ENCODE data around the gene ARRDC5.
"Not testable (repeated sequence)": the region's sequence is repeated elsewhere in the genome, so short reads cannot be mapped to it uniquely, and the experiment has no call there.

Gene ARRDC5

DNA sequence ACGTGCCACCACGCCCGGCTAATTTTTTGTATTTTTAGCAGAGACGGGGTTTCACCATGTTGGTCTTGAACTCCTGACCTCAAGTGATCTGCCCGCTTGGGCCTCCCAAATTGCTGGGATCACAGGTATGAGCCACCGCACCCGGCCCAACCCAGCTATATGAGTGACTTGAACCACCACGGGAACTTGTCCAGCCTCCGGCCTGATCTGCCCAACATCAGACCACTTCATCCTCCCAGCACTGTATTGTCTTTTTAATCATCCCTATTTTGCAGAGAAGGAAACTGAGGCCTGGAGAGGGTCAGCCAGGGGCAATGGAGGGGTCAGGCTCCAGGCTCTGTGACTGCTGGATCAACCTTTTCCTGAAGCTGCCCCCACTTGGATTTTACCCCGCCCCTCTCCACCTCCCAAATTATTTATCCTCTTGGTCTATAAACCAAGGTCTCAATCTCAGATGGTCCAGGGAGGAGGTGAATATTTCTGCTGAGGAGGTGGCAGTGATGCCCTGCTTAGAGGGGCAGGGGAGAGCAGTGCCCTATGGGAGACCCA, 34.3 kb downstream of the ARRDC5 start:
- no peak for DNase-seq (ENCODE audit: low spot score)

DNA sequence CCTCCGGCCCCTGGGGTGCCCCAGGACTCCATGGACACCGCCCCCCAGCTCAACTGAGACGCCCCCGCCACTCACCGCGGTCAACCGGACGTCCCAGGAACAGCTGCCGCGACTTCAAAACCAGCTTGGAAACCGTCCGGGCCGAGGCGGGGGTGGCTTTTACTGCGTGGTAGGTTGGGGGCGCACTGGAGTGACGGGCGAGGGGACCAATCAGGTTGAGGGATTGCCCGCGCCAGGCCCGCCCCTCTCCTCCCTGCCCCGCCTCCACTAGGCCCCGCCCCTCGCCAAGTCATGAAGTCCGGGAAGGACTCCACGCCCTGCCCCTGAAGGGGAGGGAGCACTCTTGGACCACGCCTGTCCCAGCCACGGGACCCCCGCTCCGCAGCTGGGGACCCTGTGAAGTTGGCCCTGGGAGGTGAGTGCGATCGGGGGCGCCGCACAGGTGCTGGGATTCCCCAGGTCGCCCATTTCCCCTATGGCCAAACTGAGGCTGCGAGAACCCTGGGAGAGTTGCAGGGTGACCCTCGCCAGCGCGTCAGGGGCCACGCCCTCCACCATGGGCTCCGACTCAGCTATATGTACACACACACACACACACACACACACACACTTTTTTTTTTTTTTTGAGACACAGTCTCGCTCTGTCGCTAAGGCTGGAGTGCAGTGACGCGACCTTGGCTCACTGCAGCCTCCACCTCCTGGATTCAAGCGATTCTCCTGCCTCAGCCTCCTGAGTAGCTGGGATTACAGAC, 35.0 kb downstream of the ARRDC5 start, which contains the start of gene PLIN3:
TSS of gene PLIN3 (minus strand) at position 134 of the 752 bp plus-strand sequence. CDS start 6,273 bp downstream, outside the sequence.
- DNase-seq (ENCODE audit: low spot score) = peak; percentile 98

DNA sequence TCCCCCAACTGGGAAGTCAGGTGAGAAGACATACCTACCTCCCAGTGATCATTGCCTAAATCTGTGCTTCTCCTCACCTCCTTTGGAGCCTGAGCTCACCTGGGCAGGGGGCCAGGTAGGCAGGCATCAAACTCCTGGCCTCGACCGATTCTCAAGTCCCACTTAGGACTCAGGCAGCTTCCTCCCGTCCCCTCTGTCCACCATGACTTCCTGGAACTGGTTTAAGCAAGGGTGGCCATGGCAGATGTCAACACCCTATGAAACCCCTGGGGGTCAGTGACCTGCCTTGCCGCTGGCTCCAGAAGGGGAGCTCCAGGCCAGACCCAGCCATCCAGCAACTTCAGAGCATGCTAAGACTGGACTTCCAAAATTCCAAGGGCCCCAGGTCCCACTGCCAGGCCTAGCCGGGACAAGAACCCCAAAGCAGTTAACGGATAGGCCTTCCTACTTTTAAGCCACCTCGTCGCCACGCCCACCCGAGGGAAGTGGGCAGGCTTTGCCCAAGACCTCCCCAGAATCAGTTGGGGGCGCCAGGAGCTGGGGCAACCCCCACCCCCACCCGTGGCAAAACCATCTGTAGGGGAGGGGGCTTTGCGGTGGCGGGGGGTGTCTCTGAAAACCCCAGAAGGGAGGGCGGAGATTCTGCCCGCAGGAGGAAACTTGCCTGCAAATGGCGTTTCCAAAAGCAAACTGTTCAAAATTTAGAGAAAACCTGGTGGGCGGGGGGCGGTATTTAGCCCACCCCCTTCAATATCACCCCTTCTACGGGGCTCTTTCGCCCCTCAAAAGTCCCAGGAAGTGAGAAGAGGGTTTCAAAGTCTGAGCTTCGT, 35.9 kb downstream of the ARRDC5 start:
- DNase-seq (ENCODE audit: low spot score) = peak; percentile 80

GRCh38 chr19:4861147-4861546, 41.5 kb downstream of the ARRDC5 start:
- no peak for DNase-seq (ENCODE audit: low spot score)

GRCh38 chr19:4859697-4860096, 43.0 kb downstream of the ARRDC5 start:
- no peak for DNase-seq (ENCODE audit: low spot score)

DNA sequence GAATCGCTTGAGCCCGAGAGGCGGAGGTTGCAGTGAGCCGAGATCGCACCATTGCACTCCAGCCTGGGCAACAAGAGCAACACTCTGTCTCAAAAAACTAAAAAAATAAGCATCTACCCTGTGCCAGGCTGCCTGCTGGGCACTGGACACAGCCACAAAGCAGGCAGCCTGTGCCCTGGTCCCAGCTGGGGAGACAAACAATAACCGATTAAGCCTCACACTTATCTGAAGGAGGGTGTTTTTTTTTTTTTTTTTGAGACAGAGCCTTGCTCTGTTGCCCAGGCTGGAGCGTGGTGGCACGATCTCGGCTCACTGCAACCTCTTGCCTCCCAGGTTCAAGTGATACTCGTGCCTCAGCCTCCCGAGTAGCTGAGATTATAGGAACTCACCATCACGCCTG, 46.2 kb downstream of the ARRDC5 start:
- not testable (repeated sequence) for DNase-seq (ENCODE audit: low spot score)

DNA sequence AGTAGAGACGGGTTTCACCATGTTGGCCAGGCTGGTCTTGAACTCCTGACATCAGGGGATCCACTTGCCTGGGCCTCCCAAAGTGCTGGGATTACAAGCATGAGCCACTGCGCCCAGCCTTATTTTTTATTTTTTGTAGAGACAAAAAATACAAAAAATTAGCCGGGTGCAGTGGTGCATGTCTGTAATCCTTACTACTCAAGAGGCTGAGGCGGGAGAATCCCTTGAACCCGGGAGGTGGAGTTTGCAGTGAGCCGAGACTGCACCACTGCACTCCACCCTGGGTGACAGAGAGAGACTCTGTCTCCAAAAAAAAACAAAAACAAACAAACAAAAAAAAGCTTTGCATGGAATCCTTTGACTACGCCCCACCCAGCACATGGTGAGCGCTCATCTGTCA, 49.2 kb downstream of the ARRDC5 start:
- not testable (repeated sequence) for DNase-seq (ENCODE audit: low spot score)

DNA sequence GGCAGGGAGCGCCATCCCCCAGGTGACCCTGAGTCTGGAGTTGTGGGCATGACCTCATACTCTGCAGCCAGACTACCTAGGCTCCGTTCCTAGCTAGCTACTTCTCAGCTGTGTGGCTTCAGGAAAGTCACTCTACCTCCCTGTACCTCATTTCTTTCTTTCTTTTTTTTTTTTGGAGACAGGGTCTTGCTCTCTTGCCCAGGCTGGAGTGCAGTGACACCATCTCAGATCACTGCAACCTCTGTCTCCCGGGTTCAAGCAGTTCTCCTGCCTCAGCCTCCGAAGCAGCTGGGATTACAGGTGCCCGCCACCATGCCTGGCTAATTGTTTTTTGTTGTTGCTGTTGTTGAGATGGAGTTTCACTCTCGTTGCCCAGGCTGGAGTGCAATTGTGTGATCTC, 50.2 kb downstream of the ARRDC5 start:
- no peak for DNase-seq (ENCODE audit: low spot score)

DNA sequence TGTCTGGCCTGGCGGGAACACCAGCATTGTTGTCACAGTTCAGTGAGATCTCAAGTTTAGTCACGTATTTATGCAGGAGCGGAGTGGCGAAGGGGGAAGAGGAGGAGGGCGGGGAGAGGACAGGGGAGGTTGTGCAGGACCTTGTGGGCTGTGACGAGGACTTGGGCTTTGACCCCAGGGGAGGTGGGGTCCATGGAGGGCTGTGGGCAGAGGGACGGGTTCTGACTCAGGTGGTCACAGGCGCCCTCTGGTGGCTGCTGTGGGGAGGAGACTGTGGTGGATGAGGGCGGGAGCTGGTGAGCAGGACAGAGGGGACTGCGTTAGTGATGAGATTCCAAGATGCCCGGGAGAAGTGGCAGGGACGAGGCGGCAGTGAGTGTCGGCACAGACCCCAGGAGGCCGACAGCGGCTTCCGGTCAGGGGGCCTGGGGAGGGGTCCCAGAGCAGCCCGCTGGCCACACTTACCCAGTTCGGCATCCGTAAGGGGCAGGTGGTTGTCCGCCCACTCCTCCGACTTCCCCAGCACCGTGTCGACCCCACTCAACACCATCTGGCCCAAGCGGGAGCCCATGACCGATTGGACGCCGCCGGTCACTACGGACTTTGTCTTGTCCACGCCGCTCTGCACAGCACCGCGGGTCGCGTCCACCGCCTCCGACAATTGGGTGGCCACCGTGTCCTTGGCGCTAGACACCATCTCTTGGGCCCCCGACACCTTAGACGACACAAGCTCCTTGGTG, 51.0 kb downstream of the ARRDC5 start:
- peak; percentile 75 for DNase-seq (ENCODE audit: low spot score)

DNA sequence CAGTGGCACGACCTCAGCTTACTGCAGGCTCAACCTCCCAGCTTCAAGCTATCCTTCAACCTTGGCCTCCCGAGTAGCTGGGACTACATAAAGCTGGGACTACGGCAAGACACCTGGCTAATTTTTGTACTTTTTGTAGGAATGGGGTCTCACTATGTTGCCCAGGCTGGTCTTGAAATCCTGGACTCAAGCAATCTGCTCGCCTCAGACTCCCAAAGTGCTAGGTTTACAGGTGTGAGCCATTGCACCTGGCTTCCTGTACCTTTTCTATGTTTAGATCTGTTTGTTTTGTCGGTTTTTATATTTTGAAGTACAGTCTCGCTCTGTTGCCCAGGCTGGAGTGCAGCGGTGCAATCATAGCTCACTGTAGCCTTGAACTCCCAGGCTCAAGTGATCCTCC, 53.7 kb downstream of the ARRDC5 start:
- DNase-seq (ENCODE audit: low spot score) = no peak

DNA sequence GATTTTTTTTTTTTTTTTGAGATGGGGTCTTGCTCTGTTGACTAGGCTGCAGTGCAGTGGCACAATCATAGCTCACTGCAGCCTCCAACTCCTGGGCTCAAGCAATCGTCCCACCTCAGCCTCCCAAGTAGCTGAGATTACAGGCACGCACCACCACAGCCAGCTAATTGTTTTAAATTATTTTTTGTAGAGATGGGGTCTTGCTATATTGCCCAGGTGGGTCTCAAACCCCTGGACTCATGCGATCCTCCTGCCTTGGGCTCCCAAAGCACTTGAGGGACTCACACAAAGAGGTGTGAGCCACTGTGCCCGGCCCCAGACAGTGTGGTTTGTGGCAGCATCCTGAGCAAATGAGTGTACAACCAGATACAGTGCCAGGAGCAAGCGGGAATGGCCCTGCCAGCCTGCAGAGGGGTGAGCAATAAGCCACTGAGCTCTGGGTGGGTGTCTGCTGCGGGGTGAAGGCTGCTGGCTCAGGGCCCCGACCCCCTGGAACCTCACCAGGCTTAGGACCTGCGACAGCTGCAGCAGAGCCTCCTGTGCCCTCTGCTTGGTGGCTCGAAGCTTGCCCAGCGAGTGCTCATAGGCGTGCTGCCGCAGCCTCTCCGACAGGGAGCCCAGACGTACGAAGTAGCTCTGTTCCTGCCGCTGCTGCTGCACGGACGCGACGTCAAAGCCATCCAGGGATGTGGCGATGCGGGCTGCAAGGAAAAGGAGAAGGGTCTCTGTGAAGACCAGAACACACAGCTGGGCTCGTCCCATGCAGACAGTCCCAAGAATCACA, 55.3 kb downstream of the ARRDC5 start:
- DNase-seq (ENCODE audit: low spot score) = no peak

- not testable (repeated sequence) for DNase-seq (ENCODE audit: low spot score)
Measured at GRCh38 chr19:4845975-4846374, 56.7 kb downstream of the ARRDC5 start.

GRCh38 chr19:4844348-4845179, 58.1 kb downstream of the ARRDC5 start:
- no peak for DNase-seq (ENCODE audit: low spot score)

DNA sequence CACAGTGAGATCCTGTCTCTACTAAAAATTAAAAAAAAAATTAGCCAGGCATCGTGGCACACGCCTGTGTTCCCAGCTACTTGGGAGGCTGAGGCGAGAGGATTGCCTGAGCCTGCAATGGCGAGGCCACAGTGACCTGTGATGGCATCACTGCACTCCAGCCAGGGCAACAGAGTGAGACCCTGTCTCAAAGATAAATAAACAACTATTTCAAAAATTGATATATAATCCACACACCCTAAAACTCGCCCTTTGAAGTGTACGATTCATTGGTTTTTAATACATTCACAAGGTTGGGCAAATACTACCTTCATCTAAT, 59.1 kb downstream of the ARRDC5 start:
- no peak for DNase-seq (ENCODE audit: low spot score)

Data from left forelimb (tissue), 1 donor.